C4-2B (cell line): ENCODE data around the gene RBM44.

Source experiments
- ZFX ChIP-seq: fragments of 450-650 bp; IDR thresholded peaks from 2 replicates; pipeline ENCODE4 v1.6.1; 2017
- TF ChIP-seq, protein P1 (sequence below): fragments of 450-650 bp; conservative IDR thresholded peaks from 2 replicates; pipeline ENCODE4 v1.5.1; 2017; ENCODE audit warnings: mild to moderate bottlenecking

DNA sequence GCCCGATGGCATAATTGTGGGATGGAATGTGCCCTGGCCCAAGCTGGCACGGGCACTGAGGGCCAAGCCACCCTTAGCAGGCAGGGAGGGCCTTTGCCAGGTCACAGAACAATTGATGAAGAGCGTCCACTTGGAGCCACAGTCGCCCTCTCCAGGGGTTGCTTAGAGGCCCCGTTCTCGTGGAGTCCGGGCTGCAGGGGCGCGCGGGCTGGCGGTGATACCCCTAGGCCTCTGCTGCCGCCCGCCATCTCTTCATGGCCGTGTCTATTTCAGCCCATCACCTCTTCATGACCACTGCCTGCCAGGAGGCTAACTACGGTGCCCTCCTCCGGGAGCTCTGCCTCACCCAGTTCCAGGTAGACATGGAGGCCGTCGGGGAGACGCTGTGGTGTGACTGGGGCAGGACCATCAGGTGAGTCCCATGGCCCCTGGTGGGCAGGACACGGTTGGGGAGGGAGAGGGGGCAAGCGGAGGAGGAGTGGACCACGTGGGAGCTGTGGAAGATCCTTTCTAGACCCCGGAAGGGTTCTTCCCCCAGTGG, 78.4 kb downstream of the RBM44 start:
- TF ChIP-seq, protein P1, sequence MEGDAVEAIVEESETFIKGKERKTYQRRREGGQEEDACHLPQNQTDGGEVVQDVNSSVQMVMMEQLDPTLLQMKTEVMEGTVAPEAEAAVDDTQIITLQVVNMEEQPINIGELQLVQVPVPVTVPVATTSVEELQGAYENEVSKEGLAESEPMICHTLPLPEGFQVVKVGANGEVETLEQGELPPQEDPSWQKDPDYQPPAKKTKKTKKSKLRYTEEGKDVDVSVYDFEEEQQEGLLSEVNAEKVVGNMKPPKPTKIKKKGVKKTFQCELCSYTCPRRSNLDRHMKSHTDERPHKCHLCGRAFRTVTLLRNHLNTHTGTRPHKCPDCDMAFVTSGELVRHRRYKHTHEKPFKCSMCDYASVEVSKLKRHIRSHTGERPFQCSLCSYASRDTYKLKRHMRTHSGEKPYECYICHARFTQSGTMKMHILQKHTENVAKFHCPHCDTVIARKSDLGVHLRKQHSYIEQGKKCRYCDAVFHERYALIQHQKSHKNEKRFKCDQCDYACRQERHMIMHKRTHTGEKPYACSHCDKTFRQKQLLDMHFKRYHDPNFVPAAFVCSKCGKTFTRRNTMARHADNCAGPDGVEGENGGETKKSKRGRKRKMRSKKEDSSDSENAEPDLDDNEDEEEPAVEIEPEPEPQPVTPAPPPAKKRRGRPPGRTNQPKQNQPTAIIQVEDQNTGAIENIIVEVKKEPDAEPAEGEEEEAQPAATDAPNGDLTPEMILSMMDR = no peak
- TF ChIP-seq ZFX = no peak
